Lower lobe of right lung (tissue), 2 donors: ENCODE measurements around the gene PMAIP1. TPM values are rescaled to one million over a fixed set of nuclear protein-coding genes. Genes with fewer than 3 reads are reported as not detected.
"Not testable (repeated sequence)": the region's sequence is repeated elsewhere in the genome, so short reads cannot be mapped to it uniquely, and the experiment has no call there.

Experiments used
- ATAC-seq, 2 donors: fragments of 200-7000 bp; cut with Tn5 transposase; one replicate each; pipeline ENCODE4 v1.9.1; 2020 to 2022; ENCODE audit warnings: mild to moderate bottlenecking in 2 of 2, moderate library complexity in 2 of 2
- DNase-seq: peaks from one replicate; pipeline ENCODE4 v3.0.0-alpha.2; 2020
- H3K27ac ChIP-seq: fragments of 200-600 bp; one replicate; pipeline ENCODE4 v1.8.0; 2022
- H3K27me3 ChIP-seq: fragments of 200-600 bp; one replicate; pipeline ENCODE4 v1.8.0; 2022; ENCODE audit warnings: low read depth
- H3K36me3 ChIP-seq: fragments of 200-600 bp; one replicate; pipeline ENCODE4 v1.8.0; 2022; ENCODE audit warnings: mild to moderate bottlenecking
- H3K4me1 ChIP-seq: fragments of 200-600 bp; one replicate; pipeline ENCODE4 v1.8.0; 2022
- H3K4me3 ChIP-seq: fragments of 200-600 bp; one replicate; pipeline ENCODE4 v1.8.0; 2022; ENCODE audit warnings: mild to moderate bottlenecking
- H3K9me3 ChIP-seq: fragments of 200-600 bp; one replicate; pipeline ENCODE4 v1.8.0; 2022
- CTCF ChIP-seq: fragments of 200-600 bp; IDR thresholded peaks from one replicate; pipeline ENCODE4 v1.8.0; 2022; ENCODE audit warnings: antibody characterized with exemption, mild to moderate bottlenecking
- intact Hi-C: fragments of 100-400 bp; cut with DNase I; formaldehyde crosslinking; loops from one replicate; pipeline ENCODE4 v1.11.0; 2022
- total RNA-seq: library from RNA; stranded (reverse); fragmentation: NEBNext Ultra II Directional; extraction: Animal tissue kit (Norgen Biotek cat#: 25700); gene quantifications from one replicate; pipeline ENCODE4 v1.2.1, GENCODE V29; 2021
- donor health status: DM: no; HTN: yes; CAD: no; lungs with severe emphysema.

PMAIP1 gene
- total RNA-seq, 1 donor from 2014 or later: 1.6 TPM

DNA sequence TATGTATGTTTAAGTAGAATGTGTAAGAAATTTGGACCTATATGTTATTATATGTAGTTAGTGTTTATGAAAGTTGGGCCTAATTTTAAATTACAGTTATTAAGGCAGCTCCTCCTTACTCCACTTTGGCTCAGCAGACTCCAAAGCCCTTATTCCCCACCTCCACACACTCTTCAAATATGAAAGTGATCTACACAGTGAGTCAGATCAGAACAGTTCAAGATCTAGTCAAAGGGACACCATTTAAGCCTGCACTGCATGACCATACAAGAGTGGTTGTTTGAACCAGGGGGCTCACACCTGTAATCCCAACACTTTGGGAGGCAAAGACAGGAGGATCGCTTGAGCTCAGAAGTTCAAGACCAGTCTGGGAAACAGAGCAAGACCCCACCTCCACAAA, 21.2 kb upstream of the PMAIP1 start:
- no peak for TF ChIP-seq CTCF
- H3K4me3 ChIP-seq: no peak overlapping the region
- DNase-seq (no peak), ATAC-seq (no peak)
- H3K27me3 ChIP-seq: no peaks in the 10 kb centered on the region
- no peaks in the 10 kb centered on the region for H3K9me3 ChIP-seq
- H3K4me1 ChIP-seq: peaks cover 14% of the 10 kb centered on the region
- H3K27ac ChIP-seq: no peak overlapping the region
- intact Hi-C loops: no loop called here
- no peaks in the 10 kb centered on the region for H3K36me3 ChIP-seq

GRCh38 chr18:59881728-59882656, 17.8 kb upstream of the PMAIP1 start:
- H3K9me3 ChIP-seq: no peaks in the 10 kb centered on the region
- TF ChIP-seq CTCF: no peak
- no peak overlapping the region for H3K4me3 ChIP-seq
- intact Hi-C loops: no loop called here
- ATAC-seq (peak; percentile 39 to 41), DNase-seq (no peak)
- no peaks in the 10 kb centered on the region for H3K27me3 ChIP-seq
- no peaks in the 10 kb centered on the region for H3K36me3 ChIP-seq
- no peak overlapping the region for H3K27ac ChIP-seq
- H3K4me1 ChIP-seq: peaks cover 23% of the 10 kb centered on the region

DNA sequence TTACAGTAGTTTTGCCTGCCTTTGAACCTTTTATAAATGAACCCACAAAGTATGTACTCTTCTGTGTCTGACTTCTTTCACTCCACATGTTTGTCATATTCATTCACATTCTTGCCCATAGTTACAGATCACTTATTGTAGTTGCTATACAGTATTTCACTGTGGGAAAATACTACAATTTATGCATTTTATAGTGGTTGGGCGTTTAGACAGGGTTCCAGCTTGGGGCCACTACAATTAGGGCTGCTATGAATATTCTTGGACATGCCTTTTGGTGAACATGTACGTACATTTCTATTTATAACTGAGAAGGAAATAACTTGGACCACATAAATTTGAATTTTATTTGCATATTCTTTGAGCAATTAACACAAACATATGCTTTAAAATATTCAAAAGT, 15.4 kb upstream of the PMAIP1 start:
- H3K4me1 ChIP-seq: peaks cover 23% of the 10 kb centered on the region
- H3K27ac ChIP-seq: no peak overlapping the region
- ATAC-seq (no peak), DNase-seq (no peak)
- no peaks in the 10 kb centered on the region for H3K9me3 ChIP-seq
- H3K4me3 ChIP-seq: no peak overlapping the region
- no peaks in the 10 kb centered on the region for H3K36me3 ChIP-seq
- no peak for TF ChIP-seq CTCF
- H3K27me3 ChIP-seq: no peaks in the 10 kb centered on the region
- intact Hi-C loops: no loop called here

- no peak for TF ChIP-seq CTCF
- intact Hi-C loops: no loop called here
- H3K27ac ChIP-seq: no peak overlapping the region
- no peaks in the 10 kb centered on the region for H3K9me3 ChIP-seq
- no peaks in the 10 kb centered on the region for H3K36me3 ChIP-seq
- no peaks in the 10 kb centered on the region for H3K27me3 ChIP-seq
- DNase-seq (no peak), ATAC-seq (no peak)
- peaks cover 23% of the 10 kb centered on the region for H3K4me1 ChIP-seq
- H3K4me3 ChIP-seq: no peak overlapping the region
These were observed 14.1 kb upstream of the PMAIP1 start for GRCh38 chr18:59885579-59886163.

GRCh38 chr18:59886399-59886798, 13.4 kb upstream of the PMAIP1 start:
- intact Hi-C loops, H3K4me3 ChIP-seq, H3K27ac ChIP-seq, H3K9me3 ChIP-seq, H3K36me3 ChIP-seq, DNase-seq, H3K27me3 ChIP-seq, ATAC-seq: not testable (repeated sequence)
- peaks cover 23% of the 10 kb centered on the region for H3K4me1 ChIP-seq

DNA sequence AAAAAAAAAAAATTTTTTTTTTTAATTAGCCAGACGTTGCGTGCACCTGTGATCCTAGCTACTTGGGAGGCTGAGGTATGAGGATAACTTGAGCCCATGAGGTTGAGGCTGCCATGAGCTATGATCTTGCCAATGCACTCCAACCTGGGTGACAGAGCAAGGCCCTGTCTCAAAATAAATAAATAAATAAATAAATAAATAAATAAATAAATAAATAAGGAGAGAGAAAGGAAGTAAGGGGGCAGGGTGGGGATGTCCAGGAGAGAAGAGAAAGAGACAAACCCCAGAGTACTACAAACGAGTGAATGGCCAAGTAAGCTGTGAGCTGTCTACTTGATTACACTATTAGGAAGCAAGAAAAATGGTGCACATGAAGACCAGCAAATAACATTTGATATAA, 7.7 kb upstream of the PMAIP1 start:
- H3K27ac ChIP-seq: no peak overlapping the region
- H3K9me3 ChIP-seq: no peaks in the 10 kb centered on the region
- DNase-seq (no peak), ATAC-seq (no peak)
- H3K4me3 ChIP-seq: no peak overlapping the region
- no peaks in the 10 kb centered on the region for H3K27me3 ChIP-seq
- H3K36me3 ChIP-seq: no peaks in the 10 kb centered on the region
- no peaks in the 10 kb centered on the region for H3K4me1 ChIP-seq
- TF ChIP-seq CTCF: no peak
- intact Hi-C loops: no loop called here
